Gastroesophageal sphincter (tissue), 3 donors: Measurements from ENCODE around the gene ASPRV1.

ENCODE experiments used
- POLR2A ChIP-seq, 2 donors: fragments of 450-650 bp; IDR thresholded peaks; one replicate each; pipeline ENCODE4 v1.6.1; 2017; ENCODE audit warnings: antibody characterized with exemption in 2 of 2, mild to moderate bottlenecking in 2 of 2, moderate library complexity in 1 of 2
- TF ChIP-seq, protein P1 (sequence below), 4 experiments: fragments of 200-600 bp in 2 of 4; fragments of 450-650 bp in 2 of 4; sonication (generic) in 1 of 4; IDR thresholded peaks; one replicate each; pipeline ENCODE4 v1.5.1; 2017 to 2019; ENCODE audit warnings: antibody characterized with exemption in 4 of 4, mild to moderate bottlenecking in 2 of 4, moderate library complexity in 2 of 4

DNA sequence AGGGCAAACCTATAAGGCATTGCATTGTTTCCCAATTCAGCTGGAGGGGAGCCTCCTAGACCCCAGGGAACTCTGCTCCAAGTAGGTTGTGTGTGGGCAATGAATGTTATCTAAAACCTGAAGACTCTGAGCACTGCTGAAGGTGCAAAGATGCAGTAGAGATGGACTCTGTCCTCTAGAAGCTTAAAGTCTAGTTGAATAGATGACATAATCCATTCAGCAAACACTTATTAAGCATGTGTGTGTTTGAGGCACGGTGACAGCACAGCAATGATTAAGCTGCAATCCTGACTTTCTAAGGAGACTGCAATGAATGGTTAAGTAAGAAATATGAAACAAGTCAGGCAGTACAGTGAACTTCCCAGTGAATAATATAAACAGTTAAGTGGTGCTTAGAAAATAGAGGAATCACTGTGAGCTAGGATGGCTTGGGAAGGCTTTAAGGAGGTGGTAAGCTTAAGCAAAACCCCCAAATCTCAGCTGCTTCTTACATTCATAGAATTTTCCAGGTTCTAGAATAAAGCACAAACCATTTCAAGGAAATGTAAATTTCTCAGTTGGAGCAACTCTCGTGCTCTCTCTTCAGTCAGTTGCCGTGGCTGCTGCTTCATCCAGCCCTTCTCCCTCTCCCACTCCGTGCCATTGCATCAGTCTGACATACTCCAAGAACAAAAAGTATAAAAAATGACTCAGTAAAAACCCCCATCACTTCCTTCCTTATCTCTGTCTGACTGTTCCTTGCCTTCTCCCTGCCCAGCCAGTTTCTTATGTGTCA, 27.4 kb downstream of the ASPRV1 start:
- TF ChIP-seq, protein P1, sequence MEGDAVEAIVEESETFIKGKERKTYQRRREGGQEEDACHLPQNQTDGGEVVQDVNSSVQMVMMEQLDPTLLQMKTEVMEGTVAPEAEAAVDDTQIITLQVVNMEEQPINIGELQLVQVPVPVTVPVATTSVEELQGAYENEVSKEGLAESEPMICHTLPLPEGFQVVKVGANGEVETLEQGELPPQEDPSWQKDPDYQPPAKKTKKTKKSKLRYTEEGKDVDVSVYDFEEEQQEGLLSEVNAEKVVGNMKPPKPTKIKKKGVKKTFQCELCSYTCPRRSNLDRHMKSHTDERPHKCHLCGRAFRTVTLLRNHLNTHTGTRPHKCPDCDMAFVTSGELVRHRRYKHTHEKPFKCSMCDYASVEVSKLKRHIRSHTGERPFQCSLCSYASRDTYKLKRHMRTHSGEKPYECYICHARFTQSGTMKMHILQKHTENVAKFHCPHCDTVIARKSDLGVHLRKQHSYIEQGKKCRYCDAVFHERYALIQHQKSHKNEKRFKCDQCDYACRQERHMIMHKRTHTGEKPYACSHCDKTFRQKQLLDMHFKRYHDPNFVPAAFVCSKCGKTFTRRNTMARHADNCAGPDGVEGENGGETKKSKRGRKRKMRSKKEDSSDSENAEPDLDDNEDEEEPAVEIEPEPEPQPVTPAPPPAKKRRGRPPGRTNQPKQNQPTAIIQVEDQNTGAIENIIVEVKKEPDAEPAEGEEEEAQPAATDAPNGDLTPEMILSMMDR (IDR thresholded peaks at IDR 0.05) = no peak
- no peak for TF ChIP-seq POLR2A (IDR thresholded peaks at IDR 0.05)
